NT2/D1 (cell line): ENCODE data around the gene TUBA4A.
"Not testable (repeated sequence)": the region's sequence is repeated elsewhere in the genome, so short reads cannot be mapped to it uniquely, and the experiment has no call there.

Experiments used
- DNase-seq: peaks from one replicate; pipeline ENCODE4 v3.0.0-alpha.2; 2011; ENCODE audit warnings: low read depth, low spot score
- H3K27me3 ChIP-seq: 2 replicates; pipeline ENCODE4 v1.6.0; 2011; ENCODE audit warnings: mild to moderate bottlenecking; ENCODE audit not compliant: insufficient read length, insufficient read depth
- H3K36me3 ChIP-seq: 2 replicates; pipeline ENCODE4 v1.6.1; 2011; ENCODE audit warnings: mild to moderate bottlenecking, low read length, mixed read lengths; ENCODE audit not compliant: insufficient read depth, insufficient read length
- H3K4me1 ChIP-seq: 2 replicates; pipeline ENCODE4 v1.5.1; 2011; ENCODE audit not compliant: insufficient read depth, insufficient read length
- H3K4me3 ChIP-seq: 2 replicates; pipeline ENCODE4 v1.5.1; 2011; ENCODE audit warnings: low read depth; ENCODE audit not compliant: insufficient read length
- H3K9ac ChIP-seq: 2 replicates; pipeline ENCODE4 v1.6.0; 2011; ENCODE audit warnings: low read depth; ENCODE audit not compliant: insufficient read length
- H3K9me3 ChIP-seq: 2 replicates; pipeline ENCODE4 v1.5.1; 2011; ENCODE audit warnings: mild to moderate bottlenecking, low read length; ENCODE audit not compliant: insufficient read depth
- SUZ12 ChIP-seq: IDR thresholded peaks from 2 replicates; pipeline ENCODE4 v1.6.1; 2011; ENCODE audit not compliant: insufficient read length, insufficient read depth; ENCODE audit errors: extremely low read depth
- YY1 ChIP-seq: IDR thresholded peaks from 2 replicates; pipeline ENCODE4 v1.6.1; 2011; ENCODE audit not compliant: insufficient read length, insufficient read depth
- ZNF274 ChIP-seq: IDR thresholded peaks from 2 replicates; pipeline ENCODE4 v1.6.1; 2011; ENCODE audit warnings: mild to moderate bottlenecking, low read depth, low read length

TUBA4A gene

DNA sequence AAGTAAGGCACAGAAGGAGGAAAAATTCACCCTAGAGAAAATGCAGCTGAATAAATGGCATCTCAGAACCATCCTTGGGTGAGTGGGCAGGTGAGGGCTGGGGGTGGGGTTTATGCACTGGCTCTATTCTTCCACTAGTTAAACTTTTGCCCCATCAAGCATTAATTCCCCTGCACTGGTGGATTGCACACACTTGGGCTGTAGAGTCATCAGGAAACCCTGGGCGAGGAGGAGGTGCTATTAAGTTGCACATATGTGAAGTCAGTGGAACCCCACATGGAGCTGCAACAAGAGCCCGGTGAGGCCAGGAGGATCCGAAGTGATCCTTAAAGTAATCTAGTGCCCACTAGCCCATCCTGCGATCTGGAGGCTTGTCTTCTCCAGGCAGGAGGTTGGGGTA lies 18.6 kb upstream of the TUBA4A start:
- no peak overlapping the region for H3K9ac ChIP-seq
- no peak for DNase-seq

DNA sequence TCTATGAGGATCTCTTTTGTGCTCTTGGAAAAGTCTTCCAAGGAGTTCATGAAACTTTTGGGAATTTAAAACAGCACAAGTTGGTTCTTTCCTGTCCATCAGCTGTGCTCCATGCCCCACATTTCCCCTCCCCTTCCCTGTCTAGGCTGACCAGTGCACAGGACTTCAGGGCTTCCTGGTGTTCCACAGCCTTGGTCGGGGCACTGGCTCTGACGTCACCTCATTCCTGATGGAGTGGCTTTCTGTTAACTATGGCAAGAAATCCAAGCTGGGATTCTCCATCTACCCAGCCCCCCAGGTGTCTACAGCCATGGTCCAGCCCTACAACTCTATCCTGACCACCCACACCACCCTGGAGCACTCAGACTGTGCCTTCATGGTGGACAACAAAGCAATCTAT lies 17.3 kb upstream of the TUBA4A start:
- H3K9ac ChIP-seq = no peak overlapping the region
- no peaks in the 10 kb centered on the region for H3K36me3 ChIP-seq
- no peak overlapping the region for H3K4me3 ChIP-seq
- DNase-seq = no peak
- H3K9me3 ChIP-seq = no peaks in the 10 kb centered on the region
- H3K4me1 ChIP-seq = peaks cover 9% of the 10 kb centered on the region
- H3K27me3 ChIP-seq = no peaks in the 10 kb centered on the region
- TF ChIP-seq SUZ12 = no peak
- TF ChIP-seq ZNF274 = no peak
- no peak for TF ChIP-seq YY1

More for the DNA sequence above, 18.6 kb upstream of the TUBA4A start:
- Histone ChIP-seq H3K9me3 (no peaks in the 10 kb centered on the region), H3K4me1 (peaks cover 7% of the 10 kb centered on the region), H3K27me3 (no peaks in the 10 kb centered on the region), H3K4me3 (no peak overlapping the region), H3K36me3 (no peaks in the 10 kb centered on the region)
- TF ChIP-seq SUZ12 = no peak
- TF ChIP-seq ZNF274 = no peak
- TF ChIP-seq YY1 = no peak

DNA sequence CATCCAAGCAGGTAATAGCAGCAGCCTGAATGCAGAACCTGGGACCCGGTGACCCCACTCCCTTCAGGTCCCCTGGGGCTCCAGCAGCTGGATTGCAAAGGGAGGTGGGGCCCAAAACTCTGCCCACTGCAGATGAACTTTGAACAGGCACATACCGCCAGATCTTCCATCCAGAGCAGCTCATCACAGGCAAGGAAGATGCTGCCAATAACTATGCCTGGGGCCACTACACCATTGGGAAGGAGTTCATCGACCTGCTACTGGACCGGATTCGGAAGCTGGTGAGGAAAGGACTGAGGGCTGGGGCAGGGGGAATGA lies 16.3 kb upstream of the TUBA4A start:
- no peak for DNase-seq
- Histone ChIP-seq H3K27me3 (no peaks in the 10 kb centered on the region), H3K4me3 (no peak overlapping the region), H3K9ac (no peak overlapping the region), H3K4me1 (peaks cover 10% of the 10 kb centered on the region), H3K36me3 (no peaks in the 10 kb centered on the region), H3K9me3 (no peaks in the 10 kb centered on the region)
- TF ChIP-seq ZNF274 (no peak), YY1 (no peak), SUZ12 (no peak)

DNA sequence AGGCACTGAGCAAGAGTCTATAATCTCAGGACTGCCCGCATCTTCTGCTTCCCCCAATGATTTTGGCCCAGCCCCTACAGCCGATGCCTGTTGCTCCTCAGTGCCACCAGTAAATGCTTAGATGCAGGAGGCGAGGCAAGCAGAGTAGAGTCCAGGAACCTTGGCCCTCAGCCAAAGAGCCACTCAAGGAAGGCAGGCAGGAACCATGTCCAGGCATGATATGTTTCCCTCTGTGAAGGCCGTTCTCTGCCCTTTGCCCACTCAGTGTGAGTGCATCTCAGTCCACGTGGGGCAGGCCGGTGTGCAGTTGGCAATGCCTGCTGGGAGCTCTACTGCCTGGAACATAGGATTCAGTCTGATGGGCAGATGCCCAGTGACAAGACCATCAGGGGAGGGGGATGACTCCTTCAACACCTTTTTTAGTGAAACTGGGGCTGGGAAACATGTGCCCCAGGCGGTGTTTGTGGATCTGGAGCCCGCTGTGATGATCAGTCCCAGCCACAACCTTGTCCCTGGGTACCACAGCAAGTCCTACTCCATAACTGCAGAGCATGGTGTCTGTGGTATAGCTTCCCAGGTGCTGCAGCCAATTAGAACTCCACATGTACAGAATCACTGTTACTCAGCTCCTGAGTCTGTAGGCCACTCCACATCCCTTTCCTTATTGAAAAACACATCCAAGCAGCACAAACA lies 15.8 kb upstream of the TUBA4A start:
- no peaks in the 10 kb centered on the region for H3K27me3 ChIP-seq
- H3K9ac ChIP-seq = no peak overlapping the region
- H3K9me3 ChIP-seq = no peaks in the 10 kb centered on the region
- TF ChIP-seq SUZ12 = no peak
- TF ChIP-seq YY1 = no peak
- TF ChIP-seq ZNF274 = no peak
- DNase-seq = no peak
- no peak overlapping the region for H3K4me3 ChIP-seq
- H3K4me1 ChIP-seq = peaks cover 10% of the 10 kb centered on the region
- H3K36me3 ChIP-seq = no peaks in the 10 kb centered on the region

DNA sequence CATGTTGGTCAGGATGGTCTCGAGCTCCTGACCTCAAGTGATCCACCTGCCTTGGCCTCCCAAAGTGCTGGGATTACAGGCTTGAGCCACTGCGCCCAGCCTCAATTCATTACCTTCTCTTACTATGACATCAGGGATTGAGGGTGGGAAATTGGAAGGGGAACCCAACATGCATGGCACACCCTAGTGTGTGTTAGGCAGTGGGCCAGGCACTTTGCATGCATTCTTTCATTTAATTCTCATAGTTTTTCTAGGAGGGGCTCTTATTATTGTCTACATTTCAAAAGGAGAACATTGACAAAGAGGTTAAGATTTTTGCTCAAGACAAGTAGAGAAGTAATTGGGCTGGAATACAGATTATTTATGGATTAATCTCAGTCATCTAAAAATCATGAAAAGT lies 14.6 kb upstream of the TUBA4A start:
- peaks cover 3% of the 10 kb centered on the region for H3K4me1 ChIP-seq
- H3K4me3 ChIP-seq = no peak overlapping the region
- TF ChIP-seq ZNF274 (no peak), YY1 (no peak), SUZ12 (no peak)
- no peaks in the 10 kb centered on the region for H3K36me3 ChIP-seq
- no peak for DNase-seq
- no peaks in the 10 kb centered on the region for H3K9me3 ChIP-seq
- no peak overlapping the region for H3K9ac ChIP-seq
- H3K27me3 ChIP-seq = no peaks in the 10 kb centered on the region

DNA sequence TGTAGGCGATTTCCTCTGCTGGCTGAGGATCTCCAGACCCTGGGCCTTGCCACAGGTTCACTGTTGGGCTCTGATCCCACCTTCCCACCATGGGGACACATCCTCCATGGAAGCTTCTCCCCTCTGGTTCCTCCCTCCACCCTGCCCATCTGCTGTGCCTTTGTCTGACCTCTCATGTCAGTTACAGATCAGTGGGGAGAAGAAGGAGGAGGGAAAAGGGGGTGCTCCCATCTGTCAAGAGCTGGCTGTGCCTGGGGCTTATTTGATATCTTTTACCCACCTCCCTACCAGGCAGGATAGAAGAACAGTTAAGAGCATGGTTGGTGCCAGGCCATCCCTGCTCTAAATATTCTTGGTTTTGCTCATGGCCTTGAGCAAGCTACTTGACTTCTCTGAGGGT lies 13.2 kb upstream of the TUBA4A start:
- TF ChIP-seq YY1 (no peak), ZNF274 (no peak), SUZ12 (no peak)
- Histone ChIP-seq H3K9me3 (no peaks in the 10 kb centered on the region), H3K27me3 (no peaks in the 10 kb centered on the region), H3K4me3 (no peak overlapping the region), H3K4me1 (peaks cover 3% of the 10 kb centered on the region), H3K9ac (no peak overlapping the region), H3K36me3 (no peaks in the 10 kb centered on the region)
- no peak for DNase-seq

DNA sequence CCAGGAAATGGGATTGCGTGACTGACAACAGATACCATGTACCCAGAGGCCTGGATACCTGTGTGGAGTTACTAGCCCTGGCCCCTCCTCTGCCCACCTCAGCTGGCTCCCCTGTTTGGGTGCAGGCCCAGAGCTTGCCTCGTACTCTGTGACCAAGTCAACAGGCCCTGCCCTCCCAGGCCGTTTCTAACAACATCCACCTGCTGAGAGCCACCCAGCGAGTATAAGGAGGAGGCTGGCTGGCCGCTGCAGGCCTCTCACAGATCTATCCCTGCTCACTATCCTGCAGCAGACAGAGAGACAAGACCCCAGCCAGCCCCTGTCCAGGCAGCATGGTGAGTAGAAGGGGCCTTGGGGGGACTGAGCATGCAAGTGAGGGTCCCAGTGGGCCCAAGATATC lies 12.5 kb upstream of the TUBA4A start:
- TF ChIP-seq ZNF274 = no peak
- TF ChIP-seq YY1 = no peak
- no peak for TF ChIP-seq SUZ12
- Histone ChIP-seq H3K4me1 (peaks cover 3% of the 10 kb centered on the region), H3K4me3 (no peak overlapping the region), H3K36me3 (no peaks in the 10 kb centered on the region), H3K9me3 (no peaks in the 10 kb centered on the region), H3K9ac (no peak overlapping the region), H3K27me3 (no peaks in the 10 kb centered on the region)
- no peak for DNase-seq

DNA sequence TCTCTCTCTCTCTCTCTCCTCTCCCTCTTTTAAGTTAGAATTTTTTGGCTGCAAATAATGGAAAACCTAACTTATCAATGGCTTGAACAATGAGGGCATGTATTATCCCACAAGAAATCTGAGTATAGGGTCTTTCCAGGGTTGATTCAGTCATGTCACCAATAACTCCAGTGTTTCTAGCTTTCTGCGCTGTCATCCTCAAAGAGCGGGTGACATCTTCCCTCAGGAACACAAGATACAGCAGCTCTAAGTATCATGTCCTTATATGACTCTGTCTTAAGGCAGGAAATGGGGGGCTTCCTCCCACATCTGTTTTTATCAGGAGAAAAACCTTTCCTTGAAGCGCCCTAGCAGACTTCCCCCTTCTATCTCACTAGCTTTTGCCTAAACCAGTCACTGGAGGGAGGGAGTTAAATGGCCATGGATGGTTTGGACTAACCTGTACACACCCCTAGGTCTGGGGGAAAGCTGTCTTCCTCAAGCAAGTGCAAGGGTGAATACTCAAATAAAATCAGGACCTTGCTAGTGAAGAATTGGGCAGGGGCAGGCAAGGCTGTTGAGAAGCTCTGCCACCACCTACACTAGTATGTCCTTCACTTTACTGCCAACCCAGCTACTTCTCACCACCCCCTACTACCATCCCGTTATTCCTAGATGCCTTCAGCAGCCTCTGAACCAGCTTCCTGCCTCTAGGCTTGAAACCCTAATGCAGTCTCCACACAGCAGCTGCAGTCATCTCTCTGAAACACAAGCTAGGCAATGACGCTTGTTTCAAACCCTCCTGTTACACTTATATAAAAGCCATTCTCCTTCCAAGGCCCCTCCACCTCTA lies 7.5 kb upstream of the TUBA4A start:
- Histone ChIP-seq H3K4me3 (no peak overlapping the region), H3K9ac (no peak overlapping the region), H3K9me3 (no peaks in the 10 kb centered on the region), H3K27me3 (peaks cover 9% of the 10 kb centered on the region), H3K36me3 (no peaks in the 10 kb centered on the region), H3K4me1 (peaks cover 3% of the 10 kb centered on the region)
- no peak for DNase-seq
- TF ChIP-seq ZNF274 (no peak), SUZ12 (no peak), YY1 (no peak)

DNA sequence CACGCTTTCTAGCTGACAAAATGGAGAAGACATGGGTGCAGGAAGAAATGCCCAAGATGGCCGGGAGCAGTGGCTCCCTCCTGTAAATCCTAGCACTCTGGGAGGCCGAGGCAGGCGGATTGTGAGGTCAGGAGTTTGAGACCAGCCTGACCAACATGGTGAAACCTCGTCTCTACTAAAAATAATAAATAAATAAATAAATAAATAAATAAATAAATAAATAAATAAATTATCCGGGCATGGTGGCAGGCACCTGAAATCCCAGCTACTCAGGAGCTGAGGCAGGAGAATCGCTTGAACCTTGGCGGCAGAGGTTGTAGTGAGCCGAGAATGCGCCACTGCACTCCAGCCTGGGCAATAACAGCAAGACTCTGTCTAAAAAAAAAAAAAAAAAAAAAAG lies 5.2 kb upstream of the TUBA4A start:
- H3K4me1 ChIP-seq, H3K9me3 ChIP-seq, H3K9ac ChIP-seq, DNase-seq, H3K4me3 ChIP-seq, H3K36me3 ChIP-seq: not testable (repeated sequence)
- peaks cover 32% of the 10 kb centered on the region for H3K27me3 ChIP-seq
